HG03039 (cell line): Measurements from ENCODE around the gene TAOK3.
"Not testable (repeated sequence)": the region's sequence is repeated elsewhere in the genome, so short reads cannot be mapped to it uniquely, and the experiment has no call there.

Experiments used
- ATAC-seq: cut with Tn5 transposase; IDR thresholded peaks from one replicate; pipeline ENCODE4 v1.9.1; 2021; ENCODE audit warnings: mild to moderate bottlenecking, moderate library complexity; ENCODE audit not compliant: unreplicated experiment

The TAOK3 gene

GRCh38 chr12:118372541-118373495 lies at the start of gene TAOK3:
Gene TAOK3, minus strand, starts transcription at chr12:118372907. Its CDS starts 117,340 bp downstream, at chr12:118255567.
- ATAC-seq = peak; percentile 79

- no peak for ATAC-seq
Measured at GRCh38 chr12:118420673-118421072, 48.0 kb upstream of the TAOK3 start.

GRCh38 chr12:118418385-118419057 lies 45.8 kb upstream of the TAOK3 start:
- ATAC-seq = no peak

GRCh38 chr12:118417942-118418341 lies 45.2 kb upstream of the TAOK3 start:
- no peak for ATAC-seq

DNA sequence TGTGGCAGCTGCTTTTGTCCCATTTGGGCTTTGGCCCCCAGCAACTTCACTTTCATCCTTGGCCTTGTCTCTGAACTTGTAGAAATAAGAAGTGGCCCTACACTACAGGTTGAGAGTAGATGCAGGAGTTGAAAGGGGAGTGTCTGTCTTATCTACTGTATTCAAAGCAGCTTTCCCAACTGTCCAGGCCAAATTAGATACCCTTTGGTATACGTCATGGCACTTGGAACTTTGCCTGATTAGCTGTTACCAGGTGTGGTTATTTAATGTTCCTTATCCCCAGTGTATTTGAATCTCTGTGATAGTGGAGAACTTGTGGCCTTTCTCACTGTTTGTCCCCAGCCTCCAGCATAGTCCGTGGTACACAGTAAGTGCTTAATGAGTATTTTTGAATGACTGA lies 37.1 kb upstream of the TAOK3 start:
- ATAC-seq = no peak

- ATAC-seq = not testable (repeated sequence)
Measured at GRCh38 chr12:118408241-118408640, 35.5 kb upstream of the TAOK3 start.

DNA sequence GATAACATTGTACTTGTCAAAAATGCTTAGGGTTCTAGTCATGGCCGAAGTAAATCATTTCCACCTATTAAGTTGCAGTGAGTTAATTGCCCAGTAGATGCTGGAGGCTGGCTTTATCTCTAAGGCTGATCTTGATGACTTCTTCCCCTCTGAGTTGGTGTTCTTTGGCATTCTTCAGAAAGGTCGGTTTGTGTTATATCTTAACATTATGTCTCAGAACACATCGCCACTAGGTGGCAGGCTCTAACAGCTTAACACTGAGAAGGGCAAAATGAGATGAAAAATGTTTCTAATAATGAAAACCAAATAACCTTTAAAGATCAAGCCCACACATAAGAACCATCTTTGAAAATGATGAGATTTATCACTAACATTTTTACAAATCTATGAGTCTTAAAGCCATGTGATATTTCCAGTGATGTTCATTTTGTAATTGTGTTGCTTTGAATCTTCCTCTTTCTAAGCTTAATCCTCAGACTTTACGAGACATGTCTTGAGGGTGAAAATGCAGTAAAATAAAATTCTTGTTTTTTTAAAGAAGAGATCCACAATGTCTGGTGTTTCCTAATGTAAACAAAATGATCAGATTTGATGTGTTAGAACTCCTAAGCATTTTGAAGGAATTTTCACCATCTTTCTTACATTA lies 32.3 kb upstream of the TAOK3 start:
- no peak for ATAC-seq

GRCh38 chr12:118402251-118402650 lies 29.5 kb upstream of the TAOK3 start:
- ATAC-seq = no peak

DNA sequence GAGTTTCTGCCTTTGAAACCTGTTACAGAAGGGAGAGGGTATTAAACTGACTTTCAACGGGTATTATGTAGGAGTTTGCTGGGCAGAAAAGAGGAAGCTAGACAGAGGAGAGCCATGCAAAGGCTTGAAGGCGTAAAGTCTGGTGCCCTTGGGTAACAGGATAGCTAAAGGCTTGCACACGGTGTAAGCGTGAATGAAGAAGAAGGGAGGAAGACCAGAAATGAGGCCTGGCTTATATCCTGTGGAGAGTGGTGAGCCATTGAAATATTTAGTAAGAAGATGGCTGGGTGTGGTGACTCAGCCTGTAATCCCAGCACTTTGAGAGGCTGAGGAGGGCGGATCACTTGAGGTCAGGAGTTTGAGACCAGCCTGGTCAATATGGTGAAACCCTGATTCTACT lies 26.2 kb upstream of the TAOK3 start:
- ATAC-seq = no peak

DNA sequence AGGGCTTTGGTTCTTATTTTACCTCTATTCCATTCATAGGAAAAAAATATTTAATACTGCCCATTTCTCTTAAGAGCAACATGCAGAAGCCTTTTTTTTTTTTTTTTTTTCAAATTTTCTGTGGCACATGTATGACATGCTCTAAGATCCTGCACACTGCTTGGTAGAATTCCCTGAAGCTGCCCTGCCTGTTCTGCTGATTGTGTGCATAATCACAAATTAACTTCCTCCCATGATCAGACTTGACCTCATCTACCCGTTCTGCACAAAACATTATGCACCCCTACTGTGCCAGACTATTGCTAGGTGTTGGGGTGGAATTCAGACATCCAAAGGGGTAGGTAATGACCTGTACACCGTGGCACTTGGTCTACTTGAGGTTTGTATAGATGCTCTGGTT lies 25.8 kb upstream of the TAOK3 start:
- no peak for ATAC-seq

DNA sequence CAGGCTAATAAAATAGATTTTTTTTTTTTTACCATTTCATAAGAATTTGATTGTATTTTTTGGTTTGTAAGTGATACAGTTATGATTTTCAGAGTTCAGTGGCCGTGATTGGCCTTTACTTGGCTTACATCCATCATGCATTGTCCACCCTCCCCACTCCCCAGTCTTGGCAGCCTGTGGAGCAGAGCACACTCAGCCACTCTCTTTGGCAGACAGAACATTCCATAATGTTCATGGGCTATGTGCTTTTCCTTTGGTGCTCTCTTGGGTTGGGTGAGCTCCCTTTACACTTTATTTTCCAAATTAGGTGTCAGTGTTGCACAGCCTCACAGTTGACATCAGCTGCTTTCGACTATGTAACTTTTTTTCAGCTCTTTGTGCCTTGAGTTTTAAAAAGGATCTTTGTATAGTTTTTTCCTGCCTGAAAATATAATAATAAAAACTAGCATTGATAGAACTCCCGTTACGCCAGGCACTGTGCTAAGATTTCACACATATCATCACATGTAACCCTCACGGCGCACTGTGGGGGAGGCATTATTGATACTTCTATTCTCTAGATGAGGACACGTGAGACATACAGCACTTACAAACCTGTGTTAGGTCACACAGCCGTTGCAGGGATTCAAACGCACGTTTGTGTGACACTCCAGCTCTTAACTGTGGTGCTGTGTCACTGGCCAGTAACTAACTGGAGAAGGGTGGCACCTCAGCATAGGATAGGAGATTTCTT lies 25.2 kb upstream of the TAOK3 start:
- no peak for ATAC-seq

DNA sequence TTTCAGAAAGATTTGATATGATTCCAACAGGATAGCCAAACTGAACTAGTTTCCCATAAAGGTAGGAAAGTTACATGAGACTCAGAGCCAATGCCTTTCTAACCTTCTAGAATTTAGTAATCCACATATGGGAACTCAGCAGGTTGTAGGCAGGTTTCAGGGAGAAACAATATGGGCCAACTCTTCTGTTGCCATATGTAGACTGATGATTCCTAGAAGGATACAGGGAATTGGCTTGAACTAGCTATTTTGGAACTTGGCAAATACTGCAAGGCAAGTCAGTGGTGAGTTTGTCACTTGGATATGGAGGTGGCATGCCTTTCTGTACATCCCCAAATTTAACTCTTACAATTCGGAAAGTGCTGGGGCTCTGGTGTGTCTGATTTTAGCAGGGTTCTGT lies 19.1 kb upstream of the TAOK3 start:
- ATAC-seq = no peak

DNA sequence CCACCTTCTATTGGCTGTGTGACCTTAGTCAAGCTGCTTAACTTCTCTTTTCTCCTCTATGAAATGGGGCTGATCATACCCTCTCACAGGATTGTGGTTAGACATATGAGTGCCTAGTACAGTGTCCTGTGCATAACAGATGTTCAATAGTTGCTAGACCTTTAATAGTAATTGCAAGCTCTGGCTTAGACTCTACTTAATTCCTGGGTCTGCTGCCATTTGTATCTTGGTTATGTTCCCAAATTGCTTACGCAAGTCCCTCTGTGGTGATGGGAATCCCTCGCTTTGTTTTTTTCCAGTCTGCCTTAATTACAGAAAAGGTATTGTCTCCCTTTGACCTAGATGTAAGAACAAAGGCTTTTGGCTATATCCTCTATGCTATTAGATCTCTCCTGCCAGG lies 18.7 kb upstream of the TAOK3 start:
- no peak for ATAC-seq

DNA sequence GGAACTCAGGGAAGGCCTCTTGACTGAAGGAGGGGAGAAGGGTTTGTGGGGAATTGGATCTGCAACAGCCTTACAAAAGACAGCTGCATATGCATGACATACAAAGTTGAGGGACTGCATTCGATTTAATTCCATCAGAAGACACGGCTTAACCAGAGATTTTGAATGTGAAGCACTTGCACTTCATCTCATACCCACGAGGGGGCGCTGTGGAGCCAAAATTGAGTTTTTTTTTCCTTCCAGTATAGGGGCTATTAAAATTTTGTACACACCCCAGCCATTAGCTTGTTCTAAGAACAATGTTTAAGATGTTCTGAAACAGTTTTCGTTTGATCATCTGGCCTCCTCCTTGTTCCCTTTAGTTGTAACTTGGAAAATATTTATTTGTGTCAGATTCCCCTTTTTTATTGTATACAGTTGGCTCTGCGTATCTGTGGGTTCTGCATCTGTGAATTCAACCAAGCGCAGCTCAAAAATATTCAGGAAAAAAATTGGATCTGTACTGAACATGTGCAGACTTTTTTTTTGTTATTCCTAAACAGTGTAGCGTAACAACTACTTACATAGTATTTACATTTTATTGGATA lies 5.3 kb upstream of the TAOK3 start:
- ATAC-seq = no peak

GRCh38 chr12:118377021-118377883 lies 4.5 kb upstream of the TAOK3 start:
- no peak for ATAC-seq

DNA sequence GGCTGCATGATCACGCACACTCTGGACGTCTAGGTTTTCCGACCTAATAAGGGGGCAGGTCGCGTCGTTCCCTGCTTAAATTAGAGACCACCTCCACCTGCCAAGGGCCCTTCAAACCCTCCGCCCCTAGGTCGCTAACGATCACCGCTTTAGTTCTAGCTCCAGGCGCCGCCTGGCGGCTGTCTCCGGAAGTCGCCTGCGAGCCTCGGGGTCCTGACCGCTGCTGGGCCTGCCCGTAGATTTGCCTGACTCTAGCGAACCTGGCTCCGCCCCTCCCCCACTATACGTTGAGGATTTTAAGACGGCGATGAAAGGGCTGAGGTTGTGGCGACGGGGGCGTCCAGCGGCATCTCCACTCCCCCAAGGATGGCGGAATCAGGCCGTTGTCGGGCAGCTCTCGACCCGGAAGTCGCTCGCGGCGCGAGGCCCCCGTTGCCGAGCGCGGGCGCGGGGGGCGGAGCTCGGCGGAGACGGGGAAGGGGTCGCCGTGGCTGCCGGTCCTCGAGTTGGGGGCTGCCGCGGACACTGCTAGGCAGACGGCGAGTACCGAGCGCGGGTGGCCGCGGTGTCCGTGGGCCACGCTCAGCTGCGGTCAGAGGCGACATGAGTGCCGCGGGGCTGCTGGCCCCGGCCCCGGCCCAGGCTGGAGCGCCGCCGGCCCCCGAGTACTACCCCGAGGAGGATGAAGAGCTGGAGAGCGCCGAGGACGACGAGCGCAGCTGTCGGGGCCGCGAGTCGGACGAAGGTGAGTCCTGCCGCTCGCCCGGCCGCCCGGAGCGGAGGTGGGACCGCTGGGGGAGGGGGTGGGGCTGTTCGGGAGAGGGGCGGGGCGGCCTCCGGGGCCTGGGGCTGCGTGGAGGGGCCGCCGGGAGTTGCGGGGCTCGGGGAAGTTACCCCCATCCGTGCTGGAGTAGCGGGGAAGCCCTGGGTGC lies 3.6 kb upstream of the TAOK3 start, which contains the start of gene SUDS3:
Gene SUDS3, plus strand, starts transcription at position 467 of the 932 bp plus-strand sequence. Its CDS starts 137 bp downstream, at position 604.
- no peak for ATAC-seq

DNA sequence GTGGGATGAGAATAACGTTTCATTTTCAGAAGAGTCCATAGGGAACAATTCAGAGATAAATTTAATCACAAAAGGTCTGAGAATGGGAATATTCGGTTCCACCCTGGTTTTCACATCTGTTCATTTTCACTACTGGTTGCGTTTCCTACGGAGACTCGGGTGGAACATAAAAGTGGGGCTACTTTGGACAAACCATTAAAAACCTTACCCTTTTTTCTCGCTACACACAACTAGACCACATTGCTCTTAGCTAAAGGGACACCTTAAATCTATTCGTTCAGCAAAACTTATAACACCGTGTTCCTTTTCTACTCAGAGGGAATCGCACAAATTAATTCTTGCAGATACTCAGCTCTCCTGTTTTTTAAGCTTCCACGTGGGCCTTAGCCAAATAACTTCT lies 2.6 kb upstream of the TAOK3 start:
- ATAC-seq = no peak

DNA sequence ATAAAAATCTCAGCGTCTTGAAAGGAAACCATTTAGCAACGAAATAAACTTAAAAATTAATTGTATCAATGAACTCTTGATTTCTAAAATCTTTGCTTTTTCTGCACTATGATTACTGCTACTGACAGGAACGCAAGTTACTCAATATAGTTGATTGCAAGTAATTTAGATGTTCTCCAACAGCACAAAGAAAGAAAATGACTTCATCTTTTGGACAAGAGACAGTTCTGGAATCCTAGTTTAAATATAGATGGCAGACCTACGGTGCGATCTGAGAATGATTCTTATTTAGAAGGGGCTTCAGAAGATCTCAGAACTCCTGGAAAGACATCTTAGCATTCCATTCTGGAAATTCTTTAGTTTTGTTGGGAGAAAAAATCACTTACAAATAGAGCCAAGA lies 2.2 kb upstream of the TAOK3 start:
- ATAC-seq = no peak
